Measurements from ENCODE around the gene CACNA2D3. TPM values are rescaled to one million over a fixed set of nuclear protein-coding genes. Genes with fewer than 3 reads are reported as not detected.
"Not testable (repeated sequence)": the region's sequence is repeated elsewhere in the genome, so short reads cannot be mapped to it uniquely, and the experiment has no call there.

CACNA2D3 gene
- total RNA-seq, 1 donor from 2014 or later, result 2.5 TPM

GRCh38 chr3:54631516-54632325 is 509.4 kb downstream of the CACNA2D3 start:
- H3K27me3 Mint-ChIP-seq, result peaks cover 39% of the 10 kb centered on the region
- no peak for TF ChIP-seq CTCF (conservative IDR thresholded peaks at IDR 0.05)
- H3K27ac Mint-ChIP-seq, result no peak overlapping the region
- H3K4me1 Mint-ChIP-seq (ENCODE audit: unreplicated experiment), result no peaks in the 10 kb centered on the region
- no peak for DNase-seq (ENCODE audit: extremely low spot score, unreplicated experiment)
- no peak overlapping the region for H3K4me3 Mint-ChIP-seq
- no peaks in the 10 kb centered on the region for H3K36me3 Mint-ChIP-seq
- H3K9me3 Mint-ChIP-seq, result peaks cover 15% of the 10 kb centered on the region

- H3K9me3 Mint-ChIP-seq, result peaks cover 10% of the 10 kb centered on the region
- peaks cover 35% of the 10 kb centered on the region for H3K27me3 Mint-ChIP-seq
- no peak for TF ChIP-seq CTCF (conservative IDR thresholded peaks at IDR 0.05)
- no peak overlapping the region for H3K4me3 Mint-ChIP-seq
- no peaks in the 10 kb centered on the region for H3K4me1 Mint-ChIP-seq (ENCODE audit: unreplicated experiment)
- H3K27ac Mint-ChIP-seq, result no peak overlapping the region
- no peak for DNase-seq (ENCODE audit: extremely low spot score, unreplicated experiment)
- H3K36me3 Mint-ChIP-seq, result no peaks in the 10 kb centered on the region
Measured at GRCh38 chr3:54632326-54632665, 509.9 kb downstream of the CACNA2D3 start.

- Mint-ChIP-seq H3K27me3 (peaks cover 35% of the 10 kb centered on the region), H3K9me3 (peaks cover 7% of the 10 kb centered on the region)
Measured at GRCh38 chr3:54632834-54633233, 510.5 kb downstream of the CACNA2D3 start.

DNA sequence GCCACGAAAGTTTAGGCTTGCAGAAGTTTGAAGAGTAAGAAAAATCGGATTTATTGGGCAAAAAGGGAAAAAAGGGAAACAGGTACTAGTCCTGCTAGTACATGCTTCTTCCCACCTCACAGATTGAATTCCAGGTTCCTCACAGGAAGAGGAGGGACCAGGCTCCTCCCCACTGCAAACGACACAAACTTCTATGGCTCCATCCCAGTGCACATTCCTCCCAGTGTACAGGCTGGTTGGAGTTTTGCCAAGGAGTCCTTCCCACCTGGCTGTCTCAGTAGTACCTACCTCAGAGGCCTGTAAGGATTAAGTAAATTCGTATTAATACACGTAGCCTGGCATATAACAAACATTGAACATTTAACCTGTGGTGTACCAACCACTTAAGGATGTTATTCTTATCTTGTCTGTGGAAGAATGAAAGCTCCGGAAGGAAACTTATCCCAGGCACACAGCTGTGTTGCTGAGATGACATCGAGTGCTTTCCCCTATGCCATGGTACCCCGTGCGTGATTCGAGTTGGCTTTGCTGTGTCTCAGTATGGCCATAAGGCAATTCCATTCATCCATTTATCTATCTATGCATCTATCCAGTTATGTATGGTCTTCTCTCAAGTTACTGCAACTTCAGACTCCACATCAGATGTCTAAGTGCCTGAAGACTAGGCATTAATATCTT is 511.2 kb downstream of the CACNA2D3 start:
- peaks cover 1% of the 10 kb centered on the region for H3K36me3 Mint-ChIP-seq
- no peaks in the 10 kb centered on the region for H3K4me1 Mint-ChIP-seq (ENCODE audit: unreplicated experiment)
- no peak overlapping the region for H3K27ac Mint-ChIP-seq
- TF ChIP-seq CTCF (conservative IDR thresholded peaks at IDR 0.05), result no peak
- DNase-seq (ENCODE audit: extremely low spot score, unreplicated experiment), result no peak
- peaks cover 4% of the 10 kb centered on the region for H3K9me3 Mint-ChIP-seq
- no peak overlapping the region for H3K4me3 Mint-ChIP-seq
- H3K27me3 Mint-ChIP-seq, result peaks cover 29% of the 10 kb centered on the region

More at GRCh38 chr3:54632834-54633233, 510.5 kb downstream of the CACNA2D3 start:
- Mint-ChIP-seq H3K36me3 (no peaks in the 10 kb centered on the region), H3K4me3 (no peak overlapping the region), H3K4me1 (ENCODE audit: unreplicated experiment) (no peaks in the 10 kb centered on the region), H3K27ac (no peak overlapping the region)
- no peak for TF ChIP-seq CTCF (conservative IDR thresholded peaks at IDR 0.05)
- DNase-seq (ENCODE audit: extremely low spot score, unreplicated experiment), result no peak

DNA sequence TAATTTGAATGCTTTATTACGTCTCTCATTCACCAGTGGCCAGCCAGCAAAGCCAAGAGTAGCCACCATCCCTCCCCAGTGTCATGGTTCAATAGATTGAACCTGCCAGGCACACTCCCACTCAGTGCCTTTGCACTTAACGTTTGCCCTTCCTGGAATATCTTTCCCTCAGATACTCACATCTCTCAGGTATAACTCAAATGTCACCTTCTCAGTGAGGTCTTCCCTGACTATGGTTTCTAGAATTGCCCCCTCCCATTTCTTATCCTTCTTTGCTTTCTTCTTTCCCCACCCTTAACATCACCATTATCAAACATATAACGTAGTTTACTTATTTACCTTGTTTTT is 511.7 kb downstream of the CACNA2D3 start:
- Mint-ChIP-seq H3K27ac (no peak overlapping the region), H3K4me1 (ENCODE audit: unreplicated experiment) (no peaks in the 10 kb centered on the region), H3K27me3 (peaks cover 26% of the 10 kb centered on the region), H3K4me3 (no peak overlapping the region), H3K36me3 (peaks cover 5% of the 10 kb centered on the region), H3K9me3 (peaks cover 5% of the 10 kb centered on the region)
- no peak for TF ChIP-seq CTCF (conservative IDR thresholded peaks at IDR 0.05)
- no peak for DNase-seq (ENCODE audit: extremely low spot score, unreplicated experiment)

- H3K4me1 Mint-ChIP-seq (ENCODE audit: unreplicated experiment); DNase-seq (ENCODE audit: extremely low spot score, unreplicated experiment); H3K36me3 Mint-ChIP-seq; H3K9me3 Mint-ChIP-seq; H3K27me3 Mint-ChIP-seq: not testable (repeated sequence)
- peak overlapping the region; percentile 43 for H3K27ac Mint-ChIP-seq
- peak overlapping the region; percentile 44 for H3K4me3 Mint-ChIP-seq
Measured at GRCh38 chr3:54639790-54640372, 517.5 kb downstream of the CACNA2D3 start.
